DOHH2 (cell line): Measurements from ENCODE around the gene PLA2G2C.

Experiments
- CTCF ChIP-seq: fragments of 200-600 bp; sonication (generic); IDR thresholded peaks from one replicate; pipeline ENCODE4 v1.5.1; 2014; ENCODE audit warnings: antibody characterized with exemption, mild to moderate bottlenecking, low read depth, low read length; ENCODE audit not compliant: poor library complexity, severe bottlenecking
- EZH2phosphoT487 ChIP-seq: fragments of 200-600 bp; sonication (generic); IDR thresholded peaks from 2 replicates; pipeline ENCODE4 v1.6.1; 2017; ENCODE audit warnings: borderline replicate concordance, mild to moderate bottlenecking, antibody characterized with exemption, low read length, moderate library complexity, mixed read lengths

- TF ChIP-seq CTCF (no peak), EZH2phosphoT487 (no peak)
Observed at GRCh38 chr1:20215716-20216115, 29.4 kb upstream of the PLA2G2C start.
